Activated T-cell treated with anti-CD3 and anti-CD28 coated beads for 1 hour (primary cell): ENCODE data around the gene GPRC5A.

Experiments
- DNase-seq: peaks from one replicate; pipeline ENCODE4 v3.0.0-alpha.2; 2020; ENCODE audit warnings: low read depth

The GPRC5A gene

GRCh38 chr12:12909995-12910420 is 18.6 kb downstream of the GPRC5A start:
- DNase-seq = no peak

GRCh38 chr12:12912711-12913110 is 21.3 kb downstream of the GPRC5A start:
- no peak for DNase-seq

GRCh38 chr12:12915656-12916055 is 24.3 kb downstream of the GPRC5A start:
- no peak for DNase-seq

- DNase-seq = peak; percentile 78
These were observed 25.0 kb downstream of the GPRC5A start for GRCh38 chr12:12916135-12916944.

- DNase-seq = no peak
These were observed 26.2 kb downstream of the GPRC5A start for GRCh38 chr12:12917517-12917916.

GRCh38 chr12:12918781-12919389 is 27.5 kb downstream of the GPRC5A start:
- DNase-seq = no peak

GRCh38 chr12:12919666-12920435 is 28.5 kb downstream of the GPRC5A start:
- no peak for DNase-seq

GRCh38 chr12:12922191-12922616 is 30.8 kb downstream of the GPRC5A start:
- DNase-seq = no peak

GRCh38 chr12:12922978-12923377 is 31.6 kb downstream of the GPRC5A start:
- no peak for DNase-seq

GRCh38 chr12:12924169-12924568 is 32.8 kb downstream of the GPRC5A start:
- no peak for DNase-seq

GRCh38 chr12:12925388-12925787 is 34.0 kb downstream of the GPRC5A start:
- DNase-seq = no peak

GRCh38 chr12:12926571-12927071 is 35.3 kb downstream of the GPRC5A start:
- DNase-seq = no peak

- DNase-seq = no peak
These were observed 36.1 kb downstream of the GPRC5A start for GRCh38 chr12:12927211-12928079.

GRCh38 chr12:12929696-12930095 is 38.3 kb downstream of the GPRC5A start:
- DNase-seq = no peak

- DNase-seq = no peak
These were observed 39.4 kb downstream of the GPRC5A start for GRCh38 chr12:12930633-12931219.

GRCh38 chr12:12933742-12934141 is 42.4 kb downstream of the GPRC5A start:
- no peak for DNase-seq

GRCh38 chr12:12934556-12934955 is 43.2 kb downstream of the GPRC5A start:
- no peak for DNase-seq

- DNase-seq = no peak
These were observed 45.7 kb downstream of the GPRC5A start for GRCh38 chr12:12936983-12937491.

GRCh38 chr12:12938541-12938940 is 47.2 kb downstream of the GPRC5A start:
- no peak for DNase-seq

- no peak for DNase-seq
These were observed 48.5 kb downstream of the GPRC5A start for GRCh38 chr12:12939888-12940287.
